Adipocyte (in vitro differentiated cells): ENCODE results near the gene PPP2R2C.

ENCODE experiments used
- DNase-seq: peaks from one replicate; pipeline ENCODE4 v3.0.0-alpha.2; 2015; ENCODE audit warnings: low read depth
- H3K27me3 ChIP-seq: replicated peaks from 2 replicates; pipeline ENCODE4 v1.7.0; 2013; ENCODE audit warnings: mild to moderate bottlenecking, low read length, moderate library complexity; ENCODE audit not compliant: control insufficient read depth, insufficient read depth
- H3K36me3 ChIP-seq: 2 replicates; pipeline ENCODE4 v1.7.0; 2013; ENCODE audit warnings: low read length, mild to moderate bottlenecking, moderate library complexity; ENCODE audit not compliant: control insufficient read depth, insufficient read depth, severe bottlenecking
- H3K4me1 ChIP-seq: 2 replicates; pipeline ENCODE4 v1.7.0; 2013; ENCODE audit warnings: mild to moderate bottlenecking, low read length, moderate library complexity; ENCODE audit not compliant: control insufficient read depth, insufficient read depth
- H3K4me3 ChIP-seq: 2 replicates; pipeline ENCODE4 v1.7.0; 2013; ENCODE audit warnings: mild to moderate bottlenecking, low read length, moderate library complexity
- H3K9ac ChIP-seq: 2 replicates; pipeline ENCODE4 v1.7.0; 2013; ENCODE audit warnings: mild to moderate bottlenecking, low read length, moderate library complexity
- H3K9me3 ChIP-seq: 2 replicates; pipeline ENCODE4 v1.7.0; 2013; ENCODE audit warnings: mild to moderate bottlenecking, low read length, moderate library complexity; ENCODE audit not compliant: control insufficient read depth

The PPP2R2C gene

GRCh38 chr4:6270636-6271121 is 201.7 kb downstream of the PPP2R2C start:
- peak; percentile 32 for DNase-seq
- Histone ChIP-seq H3K36me3 (no peaks in the 10 kb centered on the region), H3K4me3 (peak overlapping the region; percentile 93), H3K27me3 (peaks cover 11% of the 10 kb centered on the region), H3K9ac (peak overlapping the region; percentile 94), H3K4me1 (peaks cover 51% of the 10 kb centered on the region), H3K9me3 (no peaks in the 10 kb centered on the region)
